ENCODE data around the gene TMEM95.
"Not testable (repeated sequence)": the region's sequence is repeated elsewhere in the genome, so short reads cannot be mapped to it uniquely, and the experiment has no call there.

TMEM95 gene

DNA sequence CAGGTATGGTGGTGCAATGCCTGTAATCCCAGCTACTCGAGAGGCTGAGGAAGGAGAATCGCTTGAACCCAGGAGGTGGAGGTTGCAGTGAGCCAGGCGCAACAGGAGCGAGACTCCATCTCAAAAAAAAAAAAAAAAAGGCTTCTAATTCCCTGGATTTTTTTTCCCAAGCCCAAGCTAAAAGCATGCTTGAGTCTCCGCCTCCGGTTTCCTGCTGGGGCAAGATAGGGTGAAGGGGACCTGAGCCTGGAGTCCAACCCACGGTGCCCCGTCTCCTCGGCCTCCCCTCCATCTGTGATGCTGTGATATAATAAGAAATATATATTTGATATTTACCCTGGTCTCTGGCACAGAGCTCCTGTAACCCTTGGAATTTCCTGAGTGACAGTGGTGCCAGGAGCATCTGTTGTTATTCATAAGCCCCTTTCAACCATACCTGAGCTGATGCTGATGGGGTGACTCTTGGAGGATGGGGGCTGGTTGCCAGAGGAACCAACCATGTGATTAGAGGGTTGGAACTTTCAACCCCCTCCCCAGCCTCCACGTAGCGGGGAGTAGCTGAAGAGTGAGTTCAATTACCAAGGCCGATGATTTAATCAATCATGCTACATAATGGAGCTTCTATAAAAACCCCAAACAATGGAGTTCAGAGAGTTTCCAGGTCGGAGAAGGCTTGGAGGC is 13.1 kb downstream of the TMEM95 start:
- H3K27me3 ChIP-seq (replicated peaks; ENCODE audit: control insufficient read depth, insufficient read depth, low read length), result peaks cover 6% of the 10 kb centered on the region
- H3K9ac ChIP-seq (ENCODE audit: low read length), result no peak overlapping the region
- peaks cover 8% of the 10 kb centered on the region for H3K4me1 ChIP-seq (ENCODE audit: control insufficient read depth, insufficient read depth, low read length)
- H3K36me3 ChIP-seq (ENCODE audit: control insufficient read depth, insufficient read depth, low read length, severe bottlenecking), result no peaks in the 10 kb centered on the region
- DNase-seq (ENCODE audit: low read depth), result no peak
- H3K4me3 ChIP-seq (ENCODE audit: low read length), result no peak overlapping the region
- H3K9me3 ChIP-seq (ENCODE audit: control insufficient read depth, low read length), result no peaks in the 10 kb centered on the region

DNA sequence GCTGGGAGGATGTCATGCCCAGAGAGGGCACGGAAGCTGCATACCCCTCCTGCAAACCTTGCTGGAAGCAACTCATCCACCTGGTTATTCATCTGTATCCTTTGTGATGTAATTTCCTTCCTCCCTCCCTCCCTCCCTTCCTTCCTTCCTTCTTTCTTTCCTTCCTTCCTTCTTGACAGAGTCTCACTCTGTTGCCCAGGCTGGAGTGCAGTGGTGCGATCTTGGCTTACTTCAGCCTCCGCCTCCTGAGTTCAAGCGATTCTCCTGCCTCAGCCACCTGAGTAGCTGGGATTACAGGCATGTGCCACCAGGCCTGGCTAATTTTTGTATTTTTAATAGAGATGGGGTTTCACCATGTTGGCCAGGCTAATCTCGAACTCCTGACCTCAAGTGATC is 13.6 kb downstream of the TMEM95 start:
- not testable (repeated sequence) for H3K9ac ChIP-seq (ENCODE audit: low read length); DNase-seq (ENCODE audit: low read depth); H3K4me1 ChIP-seq (ENCODE audit: control insufficient read depth, insufficient read depth, low read length); H3K4me3 ChIP-seq (ENCODE audit: low read length); H3K9me3 ChIP-seq (ENCODE audit: control insufficient read depth, low read length); H3K36me3 ChIP-seq (ENCODE audit: control insufficient read depth, insufficient read depth, low read length, severe bottlenecking); H3K27me3 ChIP-seq (replicated peaks; ENCODE audit: control insufficient read depth, insufficient read depth, low read length)

DNA sequence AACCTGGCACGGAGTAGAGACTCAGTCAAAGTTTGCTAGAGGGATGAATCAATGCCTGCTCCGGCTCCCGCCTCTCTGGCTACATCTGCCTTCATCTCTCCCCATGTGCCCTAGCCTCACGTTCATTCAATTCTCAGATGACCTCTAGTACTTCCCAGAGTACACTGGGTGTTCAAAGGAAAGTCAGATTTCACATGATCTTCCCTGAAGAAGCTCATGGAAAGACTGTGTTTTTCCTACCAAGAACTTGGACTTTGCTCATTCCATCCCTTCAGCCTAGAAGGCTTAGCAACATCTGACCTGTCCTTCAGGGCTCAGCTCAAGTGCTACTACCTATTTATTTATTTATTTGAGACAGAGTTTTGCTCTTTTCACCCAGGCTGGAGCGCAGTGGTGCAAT is 14.9 kb downstream of the TMEM95 start:
- Histone ChIP-seq H3K4me3 (ENCODE audit: low read length) (no peak overlapping the region), H3K4me1 (ENCODE audit: control insufficient read depth, insufficient read depth, low read length) (no peaks in the 10 kb centered on the region), H3K9ac (ENCODE audit: low read length) (no peak overlapping the region), H3K9me3 (ENCODE audit: control insufficient read depth, low read length) (no peaks in the 10 kb centered on the region), H3K36me3 (ENCODE audit: control insufficient read depth, insufficient read depth, low read length, severe bottlenecking) (no peaks in the 10 kb centered on the region), H3K27me3 (replicated peaks; ENCODE audit: control insufficient read depth, insufficient read depth, low read length) (peaks cover 6% of the 10 kb centered on the region)
- no peak for DNase-seq (ENCODE audit: low read depth)

DNA sequence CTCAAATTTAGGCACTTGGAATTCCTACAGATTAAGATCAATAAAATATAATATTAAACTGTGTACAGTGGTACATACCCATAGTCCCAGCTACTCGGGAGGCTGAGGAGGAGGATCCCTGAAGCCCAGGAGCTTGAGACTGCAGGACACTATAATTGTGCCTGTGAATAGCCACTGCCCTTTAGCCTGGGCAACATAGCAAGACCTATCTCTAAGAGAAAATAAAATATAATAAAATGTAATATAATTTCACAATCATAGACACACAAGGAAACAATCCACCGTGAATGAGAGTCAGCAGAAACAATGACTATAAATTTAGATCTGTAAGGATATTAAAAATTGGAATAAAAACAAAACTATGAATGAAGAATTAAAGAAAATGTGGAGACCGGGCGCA is 15.9 kb downstream of the TMEM95 start:
- H3K9me3 ChIP-seq (ENCODE audit: control insufficient read depth, low read length), result no peaks in the 10 kb centered on the region
- peaks cover 6% of the 10 kb centered on the region for H3K27me3 ChIP-seq (replicated peaks; ENCODE audit: control insufficient read depth, insufficient read depth, low read length)

DNA sequence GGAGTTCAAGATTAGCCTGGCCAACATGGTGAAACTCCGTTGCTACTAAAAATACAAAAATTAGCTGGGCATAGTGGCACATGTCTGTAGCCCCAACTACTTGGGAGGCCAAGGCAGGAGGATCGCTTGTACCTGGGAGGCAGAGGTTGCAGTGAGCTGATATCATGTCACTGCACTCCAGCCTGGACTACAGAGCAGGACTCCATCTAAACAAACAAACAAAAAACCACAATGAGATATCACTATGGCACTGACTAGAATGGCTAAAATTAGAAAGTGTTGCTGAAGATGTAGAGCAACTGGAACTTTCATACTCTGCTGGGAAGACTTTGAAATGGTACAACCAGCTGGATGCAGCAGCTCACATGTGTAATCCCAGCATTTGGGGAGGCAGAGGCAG is 19.4 kb downstream of the TMEM95 start:
- Histone ChIP-seq H3K4me3 (ENCODE audit: low read length) (no peak overlapping the region), H3K4me1 (ENCODE audit: control insufficient read depth, insufficient read depth, low read length) (no peaks in the 10 kb centered on the region), H3K9ac (ENCODE audit: low read length) (no peak overlapping the region)

More for the DNA sequence above, 15.9 kb downstream of the TMEM95 start:
- H3K4me1 ChIP-seq (ENCODE audit: control insufficient read depth, insufficient read depth, low read length), result no peaks in the 10 kb centered on the region
- no peak overlapping the region for H3K4me3 ChIP-seq (ENCODE audit: low read length)
- no peak overlapping the region for H3K9ac ChIP-seq (ENCODE audit: low read length)
- no peak for DNase-seq (ENCODE audit: low read depth)
- no peaks in the 10 kb centered on the region for H3K36me3 ChIP-seq (ENCODE audit: control insufficient read depth, insufficient read depth, low read length, severe bottlenecking)

DNA sequence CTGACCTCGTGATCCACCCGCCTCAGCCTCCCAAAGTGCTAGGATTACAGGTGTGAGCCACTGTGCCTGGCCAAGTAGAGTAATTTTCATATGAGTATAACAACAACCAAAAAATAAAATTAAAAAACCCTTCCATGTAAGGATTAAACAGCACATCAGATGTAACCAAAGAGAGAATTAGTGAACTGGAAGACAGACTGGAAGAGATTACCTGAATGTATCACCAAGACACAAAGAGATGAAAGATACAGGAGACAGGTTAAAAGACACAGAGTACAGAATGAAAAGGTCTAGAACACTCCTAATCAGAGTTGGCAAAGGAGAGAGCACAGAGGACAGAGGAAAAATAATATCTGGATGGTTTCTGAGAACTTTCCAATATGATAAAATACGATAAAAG is 24.2 kb downstream of the TMEM95 start:
- H3K4me1 ChIP-seq (ENCODE audit: control insufficient read depth, insufficient read depth, low read length), result peaks cover 15% of the 10 kb centered on the region
- no peak for DNase-seq (ENCODE audit: low read depth)
- peaks cover 32% of the 10 kb centered on the region for H3K27me3 ChIP-seq (replicated peaks; ENCODE audit: control insufficient read depth, insufficient read depth, low read length)
- H3K9me3 ChIP-seq (ENCODE audit: control insufficient read depth, low read length), result peaks cover 9% of the 10 kb centered on the region
- H3K4me3 ChIP-seq (ENCODE audit: low read length), result no peak overlapping the region
- no peak overlapping the region for H3K9ac ChIP-seq (ENCODE audit: low read length)
- no peaks in the 10 kb centered on the region for H3K36me3 ChIP-seq (ENCODE audit: control insufficient read depth, insufficient read depth, low read length, severe bottlenecking)

More for the DNA sequence above, 19.4 kb downstream of the TMEM95 start:
- DNase-seq (ENCODE audit: low read depth), result no peak
- H3K36me3 ChIP-seq (ENCODE audit: control insufficient read depth, insufficient read depth, low read length, severe bottlenecking), result no peaks in the 10 kb centered on the region
- peaks cover 4% of the 10 kb centered on the region for H3K9me3 ChIP-seq (ENCODE audit: control insufficient read depth, low read length)
- H3K27me3 ChIP-seq (replicated peaks; ENCODE audit: control insufficient read depth, insufficient read depth, low read length), result peaks cover 6% of the 10 kb centered on the region

DNA sequence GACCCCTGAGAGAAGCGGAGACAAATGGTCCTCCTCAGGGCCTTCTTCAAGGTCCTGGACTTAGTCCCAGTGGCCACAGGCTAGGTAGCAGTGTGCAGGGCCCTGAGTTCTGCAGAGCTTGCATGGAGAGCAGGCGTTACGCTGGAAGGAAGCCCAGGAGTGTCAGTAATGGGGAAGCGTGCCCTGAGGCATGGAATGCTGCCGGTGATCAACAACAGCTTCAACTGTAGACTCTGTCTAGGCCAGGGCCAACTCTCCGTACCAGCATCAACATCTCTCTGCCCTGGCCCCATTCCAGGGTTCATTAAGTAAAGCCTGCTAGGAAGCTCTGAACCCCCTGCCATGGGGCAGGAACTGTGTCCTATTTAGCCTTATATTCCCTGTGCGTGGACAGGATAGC is 25.4 kb downstream of the TMEM95 start:
- peaks cover 32% of the 10 kb centered on the region for H3K27me3 ChIP-seq (replicated peaks; ENCODE audit: control insufficient read depth, insufficient read depth, low read length)
- no peak overlapping the region for H3K9ac ChIP-seq (ENCODE audit: low read length)
- DNase-seq (ENCODE audit: low read depth), result peak; percentile 70
- H3K4me1 ChIP-seq (ENCODE audit: control insufficient read depth, insufficient read depth, low read length), result peaks cover 15% of the 10 kb centered on the region
- H3K36me3 ChIP-seq (ENCODE audit: control insufficient read depth, insufficient read depth, low read length, severe bottlenecking), result no peaks in the 10 kb centered on the region
- H3K9me3 ChIP-seq (ENCODE audit: control insufficient read depth, low read length), result peaks cover 9% of the 10 kb centered on the region
- H3K4me3 ChIP-seq (ENCODE audit: low read length), result peak overlapping the region; percentile 49

DNA sequence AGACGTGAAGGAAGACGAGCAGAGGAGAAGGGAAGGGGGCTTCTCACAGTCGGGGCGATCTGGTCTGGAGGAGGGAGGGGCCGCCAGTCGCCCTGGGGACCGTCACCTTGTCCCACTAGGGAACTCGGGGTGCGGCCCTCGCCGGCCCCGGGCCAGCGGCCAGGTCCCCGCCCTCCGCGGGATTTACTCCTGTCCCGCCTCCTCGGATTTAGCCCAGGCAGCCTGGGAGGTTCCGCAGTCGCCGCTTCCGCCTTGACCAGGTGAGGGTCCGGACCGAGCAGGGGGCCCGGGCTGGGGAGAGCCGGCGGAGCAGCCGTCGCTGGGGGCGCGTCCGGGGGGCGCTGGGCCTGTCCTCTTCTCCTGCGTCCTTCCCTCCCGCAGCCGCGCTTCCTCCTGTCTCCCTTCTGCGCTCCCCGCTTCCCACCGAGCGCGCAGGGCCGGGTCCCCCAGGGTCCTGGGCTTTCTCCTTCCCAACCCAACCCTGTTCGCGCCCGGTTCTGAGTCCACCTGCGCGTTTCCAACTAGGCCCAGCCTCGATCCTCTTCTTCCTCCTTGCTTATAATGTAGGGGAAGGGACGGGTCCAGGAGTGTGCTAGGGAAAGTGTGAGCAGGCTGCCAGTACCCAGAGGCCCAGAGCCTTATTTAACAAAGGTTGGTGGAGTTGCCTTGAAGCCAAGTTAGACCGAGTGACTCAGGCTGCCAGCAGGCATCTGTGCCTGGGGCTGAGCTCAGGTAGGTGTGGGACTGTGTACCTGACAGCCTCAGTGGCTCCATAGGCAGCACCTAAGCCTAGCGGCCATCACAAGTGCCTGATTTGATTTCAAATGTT is 26.1 kb downstream of the TMEM95 start, which contains the start of gene TNK1:
TSS of gene TNK1 (plus strand) at position 235 of the 829 bp plus-strand sequence. CDS start 1,838 bp downstream, outside the sequence.
- H3K27me3 ChIP-seq (replicated peaks; ENCODE audit: control insufficient read depth, insufficient read depth, low read length), result peaks cover 32% of the 10 kb centered on the region

DNA sequence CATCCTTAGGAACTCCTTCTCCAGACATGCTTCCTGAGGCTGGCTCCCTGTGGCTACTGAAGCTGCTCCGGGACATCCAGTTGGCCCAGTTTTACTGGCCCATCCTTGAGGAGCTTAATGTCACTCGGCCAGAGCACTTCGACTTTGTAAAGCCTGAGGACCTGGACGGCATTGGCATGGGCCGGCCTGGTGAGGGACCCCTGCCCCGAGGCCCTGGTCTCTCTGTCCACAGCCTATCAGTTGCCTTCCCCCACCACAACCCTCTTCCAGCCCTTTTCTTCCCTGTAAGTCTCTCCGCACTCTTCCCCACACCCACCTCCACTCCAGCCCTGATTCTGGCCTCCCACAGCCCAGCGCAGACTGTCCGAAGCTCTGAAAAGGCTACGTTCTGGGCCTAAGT is 27.9 kb downstream of the TMEM95 start:
- Histone ChIP-seq H3K36me3 (ENCODE audit: control insufficient read depth, insufficient read depth, low read length, severe bottlenecking) (peaks cover 1% of the 10 kb centered on the region), H3K9me3 (ENCODE audit: control insufficient read depth, low read length) (peaks cover 9% of the 10 kb centered on the region), H3K4me1 (ENCODE audit: control insufficient read depth, insufficient read depth, low read length) (peaks cover 15% of the 10 kb centered on the region), H3K27me3 (replicated peaks; ENCODE audit: control insufficient read depth, insufficient read depth, low read length) (peaks cover 32% of the 10 kb centered on the region), H3K9ac (ENCODE audit: low read length) (no peak overlapping the region), H3K4me3 (ENCODE audit: low read length) (no peak overlapping the region)
- no peak for DNase-seq (ENCODE audit: low read depth)

More for the DNA sequence above, 26.1 kb downstream of the TMEM95 start, which contains the start of gene TNK1:
- Histone ChIP-seq H3K9ac (ENCODE audit: low read length) (no peak within 1 kb of the TSS), H3K4me3 (ENCODE audit: low read length) (peak within 1 kb of the TSS; percentile 49), H3K36me3 (ENCODE audit: control insufficient read depth, insufficient read depth, low read length, severe bottlenecking) (no peaks in the 10 kb centered on the region), H3K9me3 (ENCODE audit: control insufficient read depth, low read length) (peaks cover 9% of the 10 kb centered on the region), H3K4me1 (ENCODE audit: control insufficient read depth, insufficient read depth, low read length) (peaks cover 15% of the 10 kb centered on the region)
- DNase-seq (ENCODE audit: low read depth), result peak; percentile 19

DNA sequence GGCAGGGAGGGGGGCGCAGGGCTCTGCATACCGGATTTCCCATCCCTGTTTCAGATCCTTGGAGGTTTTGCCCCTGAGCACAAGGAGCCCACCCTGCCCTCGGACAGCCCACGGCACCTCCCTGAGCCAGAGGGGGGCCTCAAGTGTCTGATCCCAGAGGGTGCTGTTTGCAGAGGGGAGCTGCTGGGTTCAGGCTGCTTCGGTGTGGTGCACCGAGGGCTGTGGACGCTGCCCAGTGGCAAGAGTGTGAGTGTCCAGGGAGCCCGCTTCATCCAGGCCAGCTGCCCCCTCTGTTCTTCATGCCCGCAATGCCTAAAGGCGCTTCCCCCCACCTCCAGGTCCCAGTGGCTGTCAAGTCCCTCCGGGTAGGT is 28.4 kb downstream of the TMEM95 start:
- Histone ChIP-seq H3K9ac (ENCODE audit: low read length) (peak overlapping the region; percentile 54), H3K36me3 (ENCODE audit: control insufficient read depth, insufficient read depth, low read length, severe bottlenecking) (peaks cover 5% of the 10 kb centered on the region), H3K9me3 (ENCODE audit: control insufficient read depth, low read length) (peaks cover 9% of the 10 kb centered on the region), H3K4me1 (ENCODE audit: control insufficient read depth, insufficient read depth, low read length) (peaks cover 15% of the 10 kb centered on the region), H3K27me3 (replicated peaks; ENCODE audit: control insufficient read depth, insufficient read depth, low read length) (peaks cover 32% of the 10 kb centered on the region), H3K4me3 (ENCODE audit: low read length) (peak overlapping the region; percentile 44)
- DNase-seq (ENCODE audit: low read depth), result no peak

DNA sequence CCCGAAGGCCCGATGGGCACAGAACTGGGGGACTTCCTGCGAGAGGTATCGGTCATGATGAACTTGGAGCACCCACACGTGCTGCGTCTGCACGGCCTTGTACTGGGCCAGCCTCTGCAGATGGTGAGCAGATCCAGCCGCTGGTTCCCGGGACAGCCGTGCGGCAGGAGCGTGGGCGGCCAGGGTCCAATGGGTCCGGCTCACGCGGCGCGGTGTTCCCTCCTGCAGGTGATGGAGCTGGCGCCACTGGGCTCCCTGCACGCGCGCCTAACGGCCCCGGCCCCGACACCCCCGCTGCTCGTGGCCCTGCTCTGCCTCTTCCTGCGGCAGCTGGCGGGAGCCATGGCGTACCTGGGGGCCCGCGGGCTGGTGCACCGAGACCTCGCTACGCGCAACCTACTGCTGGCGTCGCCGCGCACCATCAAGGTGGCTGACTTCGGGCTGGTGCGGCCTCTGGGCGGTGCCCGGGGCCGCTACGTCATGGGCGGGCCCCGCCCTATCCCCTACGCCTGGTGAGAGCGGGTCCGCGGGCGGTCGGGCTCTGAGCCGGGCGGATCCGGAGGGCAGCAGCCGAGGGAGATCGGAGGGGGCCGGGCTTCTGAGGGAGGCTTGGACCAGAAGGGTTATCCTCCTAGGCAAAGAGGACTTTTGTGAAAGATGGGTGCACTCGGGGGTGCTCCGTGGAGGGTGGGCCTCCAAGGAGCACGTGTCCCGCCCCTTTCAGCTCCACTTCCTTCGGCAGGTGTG is 29.0 kb downstream of the TMEM95 start:
- peak overlapping the region; percentile 44 for H3K4me3 ChIP-seq (ENCODE audit: low read length)
- H3K4me1 ChIP-seq (ENCODE audit: control insufficient read depth, insufficient read depth, low read length), result peaks cover 15% of the 10 kb centered on the region
- H3K36me3 ChIP-seq (ENCODE audit: control insufficient read depth, insufficient read depth, low read length, severe bottlenecking), result peaks cover 10% of the 10 kb centered on the region
- peak; percentile 66 for DNase-seq (ENCODE audit: low read depth)
- peak overlapping the region; percentile 54 for H3K9ac ChIP-seq (ENCODE audit: low read length)
- peaks cover 32% of the 10 kb centered on the region for H3K27me3 ChIP-seq (replicated peaks; ENCODE audit: control insufficient read depth, insufficient read depth, low read length)
- H3K9me3 ChIP-seq (ENCODE audit: control insufficient read depth, low read length), result peaks cover 9% of the 10 kb centered on the region

Measured in adipocyte (in vitro differentiated cells).